Stimulated activated CD4-positive, alpha-beta T cell treated with anti-CD3 and anti-CD28 coated beads, Interleukin-4, amount 100 ng/mL, for 1 hour (primary cell): Measurements from ENCODE around the gene SQSTM1.

Source experiments
- DNase-seq: peaks from one replicate; pipeline ENCODE4 v3.0.0-alpha.2; 2020

The SQSTM1 gene

GRCh38 chr5:179795049-179795862 lies 25.4 kb upstream of the SQSTM1 start:
- DNase-seq, result no peak

GRCh38 chr5:179795863-179796833 lies 24.6 kb upstream of the SQSTM1 start:
- DNase-seq, result peak; percentile 72

- DNase-seq, result no peak
Observed at GRCh38 chr5:179796877-179797608, 23.7 kb upstream of the SQSTM1 start.

- DNase-seq, result no peak
Observed at GRCh38 chr5:179797741-179798140, 23.0 kb upstream of the SQSTM1 start.

GRCh38 chr5:179798144-179798770 lies 22.4 kb upstream of the SQSTM1 start:
- no peak for DNase-seq

GRCh38 chr5:179798771-179799643 lies 21.7 kb upstream of the SQSTM1 start:
- DNase-seq, result no peak

- DNase-seq, result no peak
Observed at GRCh38 chr5:179799644-179799973, 21.1 kb upstream of the SQSTM1 start.

- no peak for DNase-seq
Observed at GRCh38 chr5:179800071-179800695, 20.5 kb upstream of the SQSTM1 start.

- DNase-seq, result no peak
Observed at GRCh38 chr5:179800696-179801201, 20.0 kb upstream of the SQSTM1 start.

- peak; percentile 88 for DNase-seq
Observed at GRCh38 chr5:179801304-179802206, 19.1 kb upstream of the SQSTM1 start.

- no peak for DNase-seq
Observed at GRCh38 chr5:179802207-179802883, 18.4 kb upstream of the SQSTM1 start.

GRCh38 chr5:179802950-179803562 lies 17.6 kb upstream of the SQSTM1 start:
- DNase-seq, result no peak

- DNase-seq, result peak; percentile 57
Observed at GRCh38 chr5:179803651-179804554, 16.8 kb upstream of the SQSTM1 start.

- DNase-seq, result no peak
Observed at GRCh38 chr5:179804555-179804947, 16.2 kb upstream of the SQSTM1 start.

- no peak for DNase-seq
Observed at GRCh38 chr5:179805070-179805528, 15.6 kb upstream of the SQSTM1 start.

GRCh38 chr5:179805529-179806249 lies 15.0 kb upstream of the SQSTM1 start:
- DNase-seq, result no peak
